Measurements from ENCODE around the gene RADIL.
A peak's percentile ranks its signal among the peaks of the same experiment; 100 is the strongest.

Gene RADIL

GRCh38 chr7:4781366-4782069 is 102.0 kb downstream of the RADIL start:
- no peak for DNase-seq (ENCODE audit: low read depth in 2 of 2)
- TF ChIP-seq, protein P1, sequence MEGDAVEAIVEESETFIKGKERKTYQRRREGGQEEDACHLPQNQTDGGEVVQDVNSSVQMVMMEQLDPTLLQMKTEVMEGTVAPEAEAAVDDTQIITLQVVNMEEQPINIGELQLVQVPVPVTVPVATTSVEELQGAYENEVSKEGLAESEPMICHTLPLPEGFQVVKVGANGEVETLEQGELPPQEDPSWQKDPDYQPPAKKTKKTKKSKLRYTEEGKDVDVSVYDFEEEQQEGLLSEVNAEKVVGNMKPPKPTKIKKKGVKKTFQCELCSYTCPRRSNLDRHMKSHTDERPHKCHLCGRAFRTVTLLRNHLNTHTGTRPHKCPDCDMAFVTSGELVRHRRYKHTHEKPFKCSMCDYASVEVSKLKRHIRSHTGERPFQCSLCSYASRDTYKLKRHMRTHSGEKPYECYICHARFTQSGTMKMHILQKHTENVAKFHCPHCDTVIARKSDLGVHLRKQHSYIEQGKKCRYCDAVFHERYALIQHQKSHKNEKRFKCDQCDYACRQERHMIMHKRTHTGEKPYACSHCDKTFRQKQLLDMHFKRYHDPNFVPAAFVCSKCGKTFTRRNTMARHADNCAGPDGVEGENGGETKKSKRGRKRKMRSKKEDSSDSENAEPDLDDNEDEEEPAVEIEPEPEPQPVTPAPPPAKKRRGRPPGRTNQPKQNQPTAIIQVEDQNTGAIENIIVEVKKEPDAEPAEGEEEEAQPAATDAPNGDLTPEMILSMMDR (IDR thresholded peaks at IDR 0.05; ENCODE audit: low read depth, low read length) = no peak
- H3K4me3 ChIP-seq (replicated peaks in 1 of 2; ENCODE audit: low read depth in 2 of 2, low read length in 2 of 2) = no peak overlapping the region

- TF ChIP-seq, protein P1 (IDR thresholded peaks at IDR 0.05; ENCODE audit: low read depth, low read length) = no peak
Measured at GRCh38 chr7:4779118-4779517, 104.4 kb downstream of the RADIL start.

DNA sequence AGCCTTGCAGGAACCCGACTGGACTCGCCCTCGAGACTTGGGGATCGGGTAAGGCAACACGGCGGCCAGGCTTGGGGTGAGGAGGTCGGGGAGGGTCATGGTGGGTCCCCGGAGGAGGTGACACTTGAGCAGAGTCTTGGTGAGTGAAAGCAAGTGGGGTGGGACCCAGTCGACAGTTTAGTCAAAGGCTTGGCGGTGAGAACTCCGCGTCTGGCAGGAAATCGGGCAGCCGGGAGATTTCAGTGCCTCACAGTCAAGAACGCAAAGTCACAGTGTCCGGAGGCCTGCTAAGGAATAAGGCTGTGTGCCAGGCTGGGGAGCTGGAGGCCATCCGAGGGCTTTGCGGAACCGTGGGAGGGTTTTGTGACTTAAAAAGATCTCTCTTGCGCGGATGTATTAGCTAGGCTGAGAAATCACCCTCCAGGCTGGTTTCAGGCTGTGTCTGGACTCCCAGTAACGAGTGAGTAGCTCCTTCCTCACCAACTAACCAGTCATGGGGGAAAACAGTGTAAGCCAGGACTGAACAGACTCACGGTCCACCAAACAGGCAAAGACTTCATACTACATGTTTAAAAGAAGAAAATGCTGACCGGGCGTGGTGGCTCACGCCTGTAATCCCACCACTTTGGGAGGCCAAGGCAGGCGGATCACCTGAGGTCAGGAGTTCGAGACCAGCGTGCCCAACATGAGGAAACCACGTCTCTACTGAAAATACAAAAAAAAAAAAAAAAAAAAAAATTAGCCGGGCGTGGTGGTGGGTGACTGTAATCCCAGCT is 107.5 kb downstream of the RADIL start:
- TF ChIP-seq, protein P1 (IDR thresholded peaks at IDR 0.05; ENCODE audit: low read depth, low read length) = no peak
- peak; percentile 69 to 73 for DNase-seq (ENCODE audit: low read depth in 2 of 2)
- H3K4me3 ChIP-seq (replicated peaks in 1 of 2; ENCODE audit: low read depth in 2 of 2, low read length in 2 of 2) = peak overlapping the region; percentile 98 to 99

More at GRCh38 chr7:4779118-4779517, 104.4 kb downstream of the RADIL start:
- no peak overlapping the region for H3K4me3 ChIP-seq (replicated peaks in 1 of 2; ENCODE audit: low read depth in 2 of 2, low read length in 2 of 2)
- DNase-seq (ENCODE audit: low read depth in 2 of 2) = no peak

GRCh38 chr7:4775250-4775847 is 108.2 kb downstream of the RADIL start, which contains the start of gene AP5Z1:
TSS of gene AP5Z1 (plus strand) at chr7:4775623. CDS start at chr7:4775716, 93 bp downstream.
- DNase-seq (ENCODE audit: low read depth in 2 of 2) = peak; percentile 95 to 97
- peak within 1 kb of the TSS; percentile 98 to 99 for H3K4me3 ChIP-seq (replicated peaks in 1 of 2; ENCODE audit: low read depth in 2 of 2, low read length in 2 of 2)
- TF ChIP-seq, protein P1 (IDR thresholded peaks at IDR 0.05; ENCODE audit: low read depth, low read length) = no peak

DNA sequence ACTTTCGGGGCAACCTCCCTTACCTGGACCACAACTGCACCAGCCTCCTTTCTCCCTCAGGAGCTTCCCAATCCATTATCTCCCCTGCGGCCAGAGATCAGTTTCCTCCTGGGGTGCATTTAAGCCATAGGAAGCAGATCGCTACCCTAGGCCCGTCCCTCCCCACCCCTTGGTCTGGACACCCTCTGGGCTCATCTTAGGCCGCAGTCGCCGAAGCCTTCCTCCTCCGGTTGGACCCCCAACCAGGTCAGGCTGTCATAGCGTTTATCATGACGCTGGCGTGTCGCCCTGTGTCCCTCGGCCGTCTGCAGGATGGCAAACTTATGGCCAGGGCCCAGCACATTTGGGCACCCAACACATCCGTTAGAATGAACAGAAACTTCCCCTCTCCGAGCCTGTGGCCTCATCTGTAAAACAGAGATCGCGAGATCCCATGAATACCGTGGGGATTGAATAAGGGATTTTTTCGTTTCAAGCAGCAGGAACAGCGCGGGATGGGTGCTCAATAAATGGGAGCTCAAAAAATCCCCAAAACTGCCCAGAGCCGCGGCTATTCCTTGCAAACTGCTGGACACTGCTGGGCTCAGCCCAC is 108.8 kb downstream of the RADIL start:
- peak; percentile 71 to 85 for DNase-seq (ENCODE audit: low read depth in 2 of 2)
- TF ChIP-seq, protein P1 (IDR thresholded peaks at IDR 0.05; ENCODE audit: low read depth, low read length) = no peak
- peak overlapping the region; percentile 98 to 99 for H3K4me3 ChIP-seq (replicated peaks in 1 of 2; ENCODE audit: low read depth in 2 of 2, low read length in 2 of 2)

DNA sequence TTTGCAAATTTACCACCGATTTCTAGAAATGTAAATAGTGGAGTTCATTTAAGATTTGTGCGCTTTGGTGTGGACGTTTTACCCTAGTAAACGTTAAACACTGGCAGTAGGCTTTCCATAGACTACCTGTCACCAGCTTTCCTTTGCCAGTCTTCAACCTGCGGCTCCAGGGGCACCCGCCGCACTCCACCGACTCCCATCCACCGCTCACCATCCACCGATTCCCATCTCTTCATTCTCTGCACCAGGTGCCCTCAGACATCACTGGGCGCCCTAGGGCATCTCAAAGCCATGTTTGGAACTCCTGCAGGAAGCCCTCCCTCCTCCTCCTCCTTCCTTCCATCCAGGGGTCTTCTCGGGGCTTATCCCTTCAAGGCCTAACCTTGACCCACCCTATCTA is 109.5 kb downstream of the RADIL start:
- TF ChIP-seq, protein P1 (IDR thresholded peaks at IDR 0.05; ENCODE audit: low read depth, low read length) = no peak
- DNase-seq (ENCODE audit: low read depth in 2 of 2) = no peak
- no peak overlapping the region for H3K4me3 ChIP-seq (replicated peaks in 1 of 2; ENCODE audit: low read depth in 2 of 2, low read length in 2 of 2)

All from cardiac fibroblast (primary cell).